GM21737 (cell line): ENCODE results near the gene ARHGEF10L.

ENCODE experiments used
- ATAC-seq: cut with Tn5 transposase; IDR thresholded peaks from one replicate; pipeline ENCODE4 v1.9.1; 2021; ENCODE audit warnings: mild to moderate bottlenecking, moderate library complexity; ENCODE audit not compliant: unreplicated experiment

Gene ARHGEF10L

GRCh38 chr1:17649371-17650106 lies 110.0 kb downstream of the ARHGEF10L start:
- ATAC-seq, result no peak

GRCh38 chr1:17653276-17653675 lies 113.8 kb downstream of the ARHGEF10L start:
- ATAC-seq, result no peak

- ATAC-seq, result no peak
Observed at GRCh38 chr1:17653728-17654351, 114.3 kb downstream of the ARHGEF10L start.

GRCh38 chr1:17654519-17654918 lies 115.0 kb downstream of the ARHGEF10L start:
- ATAC-seq, result no peak

- ATAC-seq, result no peak
Observed at GRCh38 chr1:17655169-17655568, 115.7 kb downstream of the ARHGEF10L start.

- no peak for ATAC-seq
Observed at GRCh38 chr1:17655922-17656321, 116.4 kb downstream of the ARHGEF10L start.

- ATAC-seq, result no peak
Observed at GRCh38 chr1:17657436-17657835, 117.9 kb downstream of the ARHGEF10L start.

GRCh38 chr1:17658837-17659236 lies 119.3 kb downstream of the ARHGEF10L start:
- no peak for ATAC-seq

- ATAC-seq, result no peak
Observed at GRCh38 chr1:17661546-17662157, 122.2 kb downstream of the ARHGEF10L start.

- no peak for ATAC-seq
Observed at GRCh38 chr1:17662296-17662695, 122.8 kb downstream of the ARHGEF10L start.

- ATAC-seq, result no peak
Observed at GRCh38 chr1:17662786-17663185, 123.3 kb downstream of the ARHGEF10L start.

- ATAC-seq, result no peak
Observed at GRCh38 chr1:17663646-17664045, 124.1 kb downstream of the ARHGEF10L start.

GRCh38 chr1:17664322-17664721 lies 124.8 kb downstream of the ARHGEF10L start:
- ATAC-seq, result no peak

- no peak for ATAC-seq
Observed at GRCh38 chr1:17665054-17665453, 125.6 kb downstream of the ARHGEF10L start.

GRCh38 chr1:17665950-17666720 lies 126.6 kb downstream of the ARHGEF10L start:
- no peak for ATAC-seq

GRCh38 chr1:17667641-17668040 lies 128.1 kb downstream of the ARHGEF10L start:
- no peak for ATAC-seq

- no peak for ATAC-seq
Observed at GRCh38 chr1:17668195-17668594, 128.7 kb downstream of the ARHGEF10L start.

GRCh38 chr1:17668624-17669175 lies 129.2 kb downstream of the ARHGEF10L start:
- no peak for ATAC-seq

- ATAC-seq, result no peak
Observed at GRCh38 chr1:17669305-17669704, 129.8 kb downstream of the ARHGEF10L start.

- no peak for ATAC-seq
Observed at GRCh38 chr1:17669866-17670451, 130.5 kb downstream of the ARHGEF10L start.
